Caco-2 (cell line): ENCODE data around the gene FZD10. TPM values are rescaled to one million over a fixed set of nuclear protein-coding genes. Genes with fewer than 3 reads are reported as not detected.

ENCODE experiments used
- BruUV-seq: library from RNA; stranded (reverse); fragments of 400-500 nt; replicated peaks from 2 replicates; lab custom pipeline; 2021; lab: Mats Ljungman, UMichigan
- CTCF ChIA-PET: fragments of 300-600 bp; sonication (Branson Sonifier 250); formaldehyde crosslinking; loops from one replicate; lab custom pipeline; 2022; ENCODE audit warnings: antibody characterized with exemption; lab: Charles Lee
- POLR2A ChIA-PET: fragments of 300-600 bp; sonication (Branson Sonifier 250); formaldehyde crosslinking; loops from one replicate; lab custom pipeline; 2022; ENCODE audit warnings: antibody characterized with exemption; lab: Charles Lee
- DNase-seq, 2 experiments: peaks; one replicate each; pipeline versions ENCODE4 v3.0.0 to v3.0.0-alpha.2; 2020 to 2022
- H3K27me3 ChIP-seq: replicated peaks from 2 replicates; pipeline ENCODE4 v1.6.0; 2011; ENCODE audit warnings: low read length; ENCODE audit not compliant: control insufficient read depth, insufficient read depth
- H3K36me3 ChIP-seq: 2 replicates; pipeline ENCODE4 v1.5.1; 2011; ENCODE audit warnings: low read length; ENCODE audit not compliant: control insufficient read depth, insufficient read depth
- H3K4me1 ChIP-seq: fragments of 250-450 bp; sonication (Bioruptor Pico); 2 replicates; pipeline ENCODE4 v1.5.1; 2020; ENCODE audit warnings: mild to moderate bottlenecking
- H3K4me3 ChIP-seq: 2 replicates; pipeline ENCODE4 v1.5.1; 2011; ENCODE audit warnings: low read depth, mild to moderate bottlenecking, control low read depth, low read length
- H3K9me3 ChIP-seq: fragments of 250-450 bp; sonication (Bioruptor Pico); 2 replicates; pipeline ENCODE4 v1.5.1; 2020; ENCODE audit warnings: mild to moderate bottlenecking, moderate library complexity
- H3K27ac Mint-ChIP-seq: one replicate; pipeline ENCODE4 v1.8.0; 2022; ENCODE audit warnings: mixed read lengths; ENCODE audit not compliant: unreplicated experiment
- H3K27me3 Mint-ChIP-seq: one replicate; pipeline ENCODE4 v1.8.0; 2022; ENCODE audit warnings: mixed read lengths; ENCODE audit not compliant: insufficient read depth, unreplicated experiment
- H3K36me3 Mint-ChIP-seq: one replicate; pipeline ENCODE4 v1.8.0; 2022; ENCODE audit warnings: mild to moderate bottlenecking, mixed read lengths; ENCODE audit not compliant: insufficient read depth, unreplicated experiment
- H3K4me1 Mint-ChIP-seq: one replicate; pipeline ENCODE4 v1.8.0; 2022; ENCODE audit warnings: low read depth, mixed read lengths; ENCODE audit not compliant: unreplicated experiment
- H3K4me3 Mint-ChIP-seq: one replicate; pipeline ENCODE4 v1.8.0; 2022; ENCODE audit warnings: mild to moderate bottlenecking, moderate library complexity, mixed read lengths; ENCODE audit not compliant: unreplicated experiment
- H3K9me3 Mint-ChIP-seq: one replicate; pipeline ENCODE4 v1.8.0; 2022; ENCODE audit warnings: mixed read lengths; ENCODE audit not compliant: unreplicated experiment
- intact Hi-C: fragments of 100-400 bp; cut with micrococcal nuclease; formaldehyde crosslinking; loops from one replicate; pipeline ENCODE4 v1.10.0; 2022; ENCODE audit not compliant: unreplicated experiment
- total RNA-seq: library from RNA; stranded (reverse); gene quantifications from 2 replicates; pipeline ENCODE4 v1.2.3, GENCODE V29; 2022
- TF ChIP-seq, protein P1 (sequence below), 2 experiments: fragments of 200-600 bp in 1 of 2; IDR thresholded peaks; 1 replicate in 1 of 2; 2 replicates in 1 of 2; pipeline versions ENCODE4 v1.5.1 to v1.8.0; 2011 to 2022; ENCODE audit warnings: antibody characterized with exemption in 1 of 2, control low read depth in 1 of 2, inconsistent platforms in 1 of 2, low read depth in 1 of 2, low read length in 1 of 2, mild to moderate bottlenecking in 1 of 2, moderate library complexity in 1 of 2; ENCODE audit not compliant: insufficient read depth in 1 of 2, severe bottlenecking in 1 of 2, unreplicated experiment in 1 of 2

FZD10 gene
- total RNA-seq, 1 experiment from 2014 or later = 0.09 TPM

DNA sequence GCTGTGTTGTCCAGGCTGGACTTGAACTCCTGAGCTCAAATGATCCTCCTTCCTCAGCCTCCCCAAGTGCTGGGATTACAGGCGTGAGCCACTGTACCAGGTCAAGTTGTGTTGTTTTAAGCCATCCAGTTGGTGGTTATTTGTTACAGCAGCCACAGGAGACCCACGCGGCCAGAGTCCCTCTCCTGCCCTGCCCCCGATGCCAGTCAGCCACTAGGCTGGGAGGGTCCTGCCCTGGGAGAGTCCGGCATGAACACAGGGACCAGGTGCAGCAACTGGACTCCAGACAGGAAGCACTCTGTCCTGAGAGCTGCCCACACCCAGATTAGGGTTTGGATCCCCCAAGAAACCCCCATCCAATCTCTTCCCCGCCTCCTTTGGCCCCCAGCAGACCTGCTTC, 44.1 kb upstream of the FZD10 start:
- H3K36me3 ChIP-seq = no peaks in the 10 kb centered on the region
- H3K4me3 ChIP-seq = no peak overlapping the region
- Mint-ChIP-seq H3K27me3 (peaks cover 3% of the 10 kb centered on the region), H3K4me1 (no peaks in the 10 kb centered on the region), H3K36me3 (no peaks in the 10 kb centered on the region), H3K27ac (no peak overlapping the region), H3K4me3 (no peak overlapping the region), H3K9me3 (no peaks in the 10 kb centered on the region)
- no peak for DNase-seq
- intact Hi-C loops = no loop called here
- CTCF ChIA-PET = no interaction called here
- no TSS peak for BruUV-seq
- no peaks in the 10 kb centered on the region for H3K4me1 ChIP-seq
- POLR2A ChIA-PET = no interaction called here
- no peaks in the 10 kb centered on the region for H3K27me3 ChIP-seq
- no peaks in the 10 kb centered on the region for H3K9me3 ChIP-seq
- TF ChIP-seq, protein P1, sequence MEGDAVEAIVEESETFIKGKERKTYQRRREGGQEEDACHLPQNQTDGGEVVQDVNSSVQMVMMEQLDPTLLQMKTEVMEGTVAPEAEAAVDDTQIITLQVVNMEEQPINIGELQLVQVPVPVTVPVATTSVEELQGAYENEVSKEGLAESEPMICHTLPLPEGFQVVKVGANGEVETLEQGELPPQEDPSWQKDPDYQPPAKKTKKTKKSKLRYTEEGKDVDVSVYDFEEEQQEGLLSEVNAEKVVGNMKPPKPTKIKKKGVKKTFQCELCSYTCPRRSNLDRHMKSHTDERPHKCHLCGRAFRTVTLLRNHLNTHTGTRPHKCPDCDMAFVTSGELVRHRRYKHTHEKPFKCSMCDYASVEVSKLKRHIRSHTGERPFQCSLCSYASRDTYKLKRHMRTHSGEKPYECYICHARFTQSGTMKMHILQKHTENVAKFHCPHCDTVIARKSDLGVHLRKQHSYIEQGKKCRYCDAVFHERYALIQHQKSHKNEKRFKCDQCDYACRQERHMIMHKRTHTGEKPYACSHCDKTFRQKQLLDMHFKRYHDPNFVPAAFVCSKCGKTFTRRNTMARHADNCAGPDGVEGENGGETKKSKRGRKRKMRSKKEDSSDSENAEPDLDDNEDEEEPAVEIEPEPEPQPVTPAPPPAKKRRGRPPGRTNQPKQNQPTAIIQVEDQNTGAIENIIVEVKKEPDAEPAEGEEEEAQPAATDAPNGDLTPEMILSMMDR (IDR thresholded peaks at IDR 0.05; ENCODE audit: insufficient read depth in 1 of 2, low read depth in 1 of 2, low read length in 1 of 2, severe bottlenecking in 1 of 2, unreplicated experiment in 1 of 2) = no peak

DNA sequence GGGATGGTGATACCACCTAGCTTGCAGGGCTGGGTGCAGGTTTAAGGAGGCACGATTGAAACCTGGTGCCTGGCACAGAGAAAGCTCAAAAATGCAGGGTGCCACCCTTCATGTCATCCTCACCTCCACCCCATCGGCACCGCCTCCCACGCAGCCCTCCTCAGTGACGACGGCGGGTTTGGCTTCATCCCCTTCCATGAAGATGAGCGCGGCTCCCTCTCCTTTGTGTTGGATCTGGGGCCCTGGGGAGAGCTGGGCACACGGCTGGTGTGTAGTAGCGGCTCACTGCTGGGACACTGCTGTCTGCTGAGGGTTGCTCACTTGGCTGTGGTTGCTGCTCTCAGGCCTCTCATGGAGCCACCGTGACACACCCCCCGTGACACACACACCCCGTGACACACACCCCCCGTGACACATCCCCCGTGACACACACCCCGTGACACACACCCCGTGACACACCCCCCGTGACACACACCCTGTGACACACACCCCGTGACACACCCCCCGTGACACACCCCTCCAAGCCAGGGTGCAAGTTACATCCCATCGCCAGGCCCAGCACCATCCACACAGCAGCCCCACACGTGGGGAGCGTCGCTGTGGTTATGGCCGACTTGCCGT, 42.9 kb upstream of the FZD10 start:
- no peaks in the 10 kb centered on the region for H3K36me3 ChIP-seq
- no TSS peak for BruUV-seq
- no peaks in the 10 kb centered on the region for H3K9me3 Mint-ChIP-seq
- CTCF ChIA-PET = interaction anchor here (0.5 kb wide), 1 partner anchor 204 kb away, joined by 9 read pairs; no protein-coding TSS in a partner anchor
- POLR2A ChIA-PET = no interaction called here
- intact Hi-C loops = no loop called here
- DNase-seq = no peak
- H3K27me3 Mint-ChIP-seq = peaks cover 3% of the 10 kb centered on the region
- H3K36me3 Mint-ChIP-seq = no peaks in the 10 kb centered on the region
- TF ChIP-seq, protein P1 (IDR thresholded peaks at IDR 0.05; ENCODE audit: insufficient read depth in 1 of 2, low read depth in 1 of 2, low read length in 1 of 2, severe bottlenecking in 1 of 2, unreplicated experiment in 1 of 2) = no peak
- no peak overlapping the region for H3K27ac Mint-ChIP-seq
- H3K9me3 ChIP-seq = no peaks in the 10 kb centered on the region
- no peaks in the 10 kb centered on the region for H3K27me3 ChIP-seq
- no peak overlapping the region for H3K4me3 ChIP-seq
- no peaks in the 10 kb centered on the region for H3K4me1 Mint-ChIP-seq
- H3K4me1 ChIP-seq = no peaks in the 10 kb centered on the region
- H3K4me3 Mint-ChIP-seq = no peak overlapping the region

DNA sequence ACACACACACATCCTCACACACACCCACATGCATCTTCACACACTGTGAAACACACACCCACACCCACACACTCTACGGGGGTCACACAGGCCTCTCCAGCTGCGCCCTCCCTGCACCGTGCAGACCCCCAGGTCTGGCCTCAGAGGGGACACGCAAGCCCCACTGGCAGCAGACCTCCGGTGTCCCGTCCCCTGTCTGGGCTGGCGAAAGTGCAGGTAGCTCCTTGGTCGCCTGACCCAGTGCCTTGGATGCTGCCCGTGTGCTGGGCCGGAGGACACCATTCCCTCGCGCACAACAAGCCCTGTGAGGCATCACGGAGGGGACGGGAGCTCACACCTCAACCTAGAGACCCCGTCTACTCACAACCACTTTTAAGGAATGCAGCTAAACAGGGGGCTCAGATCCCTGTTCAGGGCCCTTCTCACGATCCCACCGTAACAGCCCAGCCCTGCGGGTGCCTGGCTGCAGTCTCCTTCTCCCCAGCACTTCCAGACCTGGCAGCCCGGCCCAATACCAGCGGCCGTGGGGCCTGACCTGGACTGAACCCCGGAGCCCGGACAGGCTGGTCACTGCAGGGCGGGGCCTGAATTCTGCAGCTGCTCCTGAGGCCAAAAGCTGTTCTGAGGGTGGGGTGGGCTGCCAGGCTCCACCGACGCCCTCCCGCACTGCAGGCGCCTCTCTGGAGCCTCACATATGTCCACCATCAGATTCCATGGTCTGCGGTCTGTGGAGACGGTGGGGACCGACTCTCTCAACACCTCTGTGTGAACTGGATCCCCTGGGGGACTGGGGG, 42.1 kb upstream of the FZD10 start:
- H3K36me3 ChIP-seq = no peaks in the 10 kb centered on the region
- H3K36me3 Mint-ChIP-seq = no peaks in the 10 kb centered on the region
- intact Hi-C loops = no loop called here
- H3K27me3 ChIP-seq = no peaks in the 10 kb centered on the region
- H3K4me1 ChIP-seq = no peaks in the 10 kb centered on the region
- ChIA-PET CTCF (no interaction called here), POLR2A (no interaction called here)
- H3K9me3 Mint-ChIP-seq = no peaks in the 10 kb centered on the region
- no peak overlapping the region for H3K4me3 ChIP-seq
- H3K27ac Mint-ChIP-seq = no peak overlapping the region
- TF ChIP-seq, protein P1 (IDR thresholded peaks at IDR 0.05; ENCODE audit: insufficient read depth in 1 of 2, low read depth in 1 of 2, low read length in 1 of 2, severe bottlenecking in 1 of 2, unreplicated experiment in 1 of 2) = no peak
- no peak for DNase-seq
- BruUV-seq = no TSS peak
- H3K4me3 Mint-ChIP-seq = no peak overlapping the region
- H3K4me1 Mint-ChIP-seq = no peaks in the 10 kb centered on the region
- H3K27me3 Mint-ChIP-seq = peaks cover 3% of the 10 kb centered on the region
- no peaks in the 10 kb centered on the region for H3K9me3 ChIP-seq
